Mesenchymal stem cell (in vitro differentiated cells and primary cell): ENCODE measurements around the gene MBTPS1.

ENCODE experiments used
- DNase-seq: peaks from one replicate; pipeline ENCODE4 v3.0.0-alpha.2; 2013
- H2AFZ ChIP-seq: one replicate; pipeline ENCODE4 v1.6.1; 2013; ENCODE audit warnings: low read depth, mild to moderate bottlenecking, control low read depth, inconsistent platforms, low read length, moderate library complexity
- H2AK5ac ChIP-seq: 2 replicates; pipeline ENCODE4 v1.6.1; 2013; ENCODE audit warnings: low read length, moderate library complexity, mild to moderate bottlenecking, inconsistent platforms; ENCODE audit not compliant: severe bottlenecking
- H2BK120ac ChIP-seq: one replicate; pipeline ENCODE4 v1.6.1; 2013; ENCODE audit warnings: low read depth, mild to moderate bottlenecking, inconsistent platforms, low read length, moderate library complexity
- H2BK12ac ChIP-seq, 2 experiments: one replicate each; pipeline ENCODE4 v1.6.1; 2013; ENCODE audit warnings: inconsistent platforms in 2 of 2, low read length in 2 of 2, mild to moderate bottlenecking in 2 of 2, moderate library complexity in 2 of 2, control low read depth in 1 of 2
- H2BK15ac ChIP-seq: one replicate; pipeline ENCODE4 v1.6.1; 2013; ENCODE audit warnings: mild to moderate bottlenecking, low read depth, inconsistent platforms; ENCODE audit not compliant: poor library complexity, severe bottlenecking
- H2BK5ac ChIP-seq: 2 replicates; pipeline ENCODE4 v1.6.1; 2013; ENCODE audit warnings: low read depth, mild to moderate bottlenecking, low read length, control low read depth, inconsistent platforms; ENCODE audit not compliant: poor library complexity, severe bottlenecking
- H3K14ac ChIP-seq, 2 experiments: one replicate each; pipeline ENCODE4 v1.6.1; 2013; ENCODE audit warnings: inconsistent platforms in 2 of 2, low read length in 2 of 2, control low read depth in 1 of 2, mild to moderate bottlenecking in 1 of 2, moderate library complexity in 1 of 2
- H3K18ac ChIP-seq, 2 experiments: one replicate each; pipeline ENCODE4 v1.6.1; 2013; ENCODE audit warnings: inconsistent platforms in 2 of 2, low read length in 2 of 2, control low read depth in 1 of 2, low read depth in 1 of 2, mild to moderate bottlenecking in 1 of 2
- H3K23ac ChIP-seq, 2 experiments: one replicate each; pipeline ENCODE4 v1.6.1; 2013; ENCODE audit warnings: inconsistent platforms in 2 of 2, low read length in 2 of 2, mild to moderate bottlenecking in 2 of 2, moderate library complexity in 2 of 2, control low read depth in 1 of 2
- H3K27ac ChIP-seq: 2 replicates; pipeline ENCODE4 v1.5.1; 2013; ENCODE audit warnings: mild to moderate bottlenecking, moderate library complexity, low read length, control low read depth, inconsistent platforms; ENCODE audit not compliant: poor library complexity, severe bottlenecking
- H3K27me3 ChIP-seq, 2 experiments: 2 replicates each; pipeline versions ENCODE4 v1.6.1 to v1.7.0; 2013; ENCODE audit warnings: low read length in 2 of 2, mild to moderate bottlenecking in 2 of 2, moderate library complexity in 2 of 2, control low read depth in 1 of 2, inconsistent platforms in 1 of 2; ENCODE audit not compliant: control insufficient read depth in 1 of 2, insufficient read depth in 1 of 2
- H3K36me3 ChIP-seq, 2 experiments: 2 replicates each; pipeline versions ENCODE4 v1.6.1 to v1.7.0; 2013; ENCODE audit warnings: low read length in 2 of 2, control low read depth in 1 of 2, inconsistent platforms in 1 of 2, low read depth in 1 of 2, mild to moderate bottlenecking in 1 of 2; ENCODE audit not compliant: insufficient read depth in 2 of 2, control insufficient read depth in 1 of 2
- H3K4ac ChIP-seq, 2 experiments: one replicate each; pipeline ENCODE4 v1.6.1; 2013; ENCODE audit warnings: inconsistent platforms in 2 of 2, low read length in 2 of 2, mild to moderate bottlenecking in 2 of 2, moderate library complexity in 2 of 2, control low read depth in 1 of 2, low read depth in 1 of 2
- H3K4me1 ChIP-seq: 2 replicates; pipeline ENCODE4 v1.6.1; 2013; ENCODE audit warnings: low read depth, low read length, control low read depth; ENCODE audit not compliant: control insufficient read depth, insufficient read depth
- H3K4me2 ChIP-seq: 2 replicates; pipeline ENCODE4 v1.6.1; 2013; ENCODE audit warnings: low read length, mild to moderate bottlenecking, inconsistent platforms; ENCODE audit not compliant: poor library complexity, severe bottlenecking
- H3K4me3 ChIP-seq, 2 experiments: 2 replicates each; pipeline versions ENCODE4 v1.5.1 to v1.7.0; 2013; ENCODE audit warnings: low read length in 2 of 2, mild to moderate bottlenecking in 2 of 2, control low read depth in 1 of 2, low read depth in 1 of 2; ENCODE audit not compliant: insufficient read depth in 1 of 2
- H3K79me1 ChIP-seq: replicated peaks from 2 replicates; pipeline ENCODE4 v1.6.1; 2013; ENCODE audit warnings: mild to moderate bottlenecking, control low read depth, low read length, inconsistent platforms; ENCODE audit not compliant: poor library complexity, severe bottlenecking
- H3K9ac ChIP-seq: 2 replicates; pipeline ENCODE4 v1.7.0; 2013; ENCODE audit warnings: mild to moderate bottlenecking, low read length, moderate library complexity
- H3K9me3 ChIP-seq: 2 replicates; pipeline ENCODE4 v1.7.0; 2013; ENCODE audit warnings: mild to moderate bottlenecking, low read length; ENCODE audit not compliant: control insufficient read depth
- H4K8ac ChIP-seq: one replicate; pipeline ENCODE4 v1.6.1; 2013; ENCODE audit warnings: inconsistent platforms, mild to moderate bottlenecking, low read length, moderate library complexity
- H4K91ac ChIP-seq: one replicate; pipeline ENCODE4 v1.6.1; 2013; ENCODE audit warnings: mild to moderate bottlenecking, low read length, inconsistent platforms
- WGBS: methylation state at CpG from one replicate; pipeline ENCODE4 v1.1.7; 2013; ENCODE audit warnings: mixed read lengths; 5-methylcytosine and 5-hydroxymethylcytosine counted together

MBTPS1 gene

DNA sequence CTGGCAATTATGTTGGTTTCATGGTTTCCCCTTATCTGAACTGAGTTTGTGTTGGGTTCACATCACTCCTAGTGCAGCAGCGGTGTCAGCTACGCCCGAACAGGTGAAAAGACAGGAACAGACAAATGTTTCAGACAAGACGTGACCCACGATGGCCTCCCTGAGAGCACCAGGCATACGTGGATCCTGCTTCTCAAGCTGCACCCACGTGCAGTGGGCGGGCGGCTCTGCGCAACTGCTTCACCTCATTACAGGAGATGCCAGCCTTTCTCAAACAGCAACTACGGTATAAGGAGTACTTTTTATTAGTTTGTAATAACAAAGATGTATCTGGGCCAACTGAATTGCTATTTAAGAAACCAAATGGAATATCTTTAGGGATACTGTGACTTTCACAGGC lies 41.4 kb downstream of the MBTPS1 start:
- no peak overlapping the region for H3K14ac ChIP-seq
- H3K4ac ChIP-seq = no peak overlapping the region
- no peak overlapping the region for H2BK15ac ChIP-seq
- no peak overlapping the region for H2AK5ac ChIP-seq
- no peaks in the 10 kb centered on the region for H3K27me3 ChIP-seq
- no peak overlapping the region for H3K23ac ChIP-seq
- no peaks in the 10 kb centered on the region for H3K4me1 ChIP-seq
- no peak for DNase-seq
- H3K4me3 ChIP-seq = no peak overlapping the region
- H3K9ac ChIP-seq = no peak overlapping the region
- H4K8ac ChIP-seq = no peak overlapping the region
- H2AFZ ChIP-seq = no peak overlapping the region
- no peak overlapping the region for H2BK12ac ChIP-seq
- H3K27ac ChIP-seq = no peak overlapping the region
- no peak overlapping the region for H2BK5ac ChIP-seq
- no peak overlapping the region for H3K18ac ChIP-seq
- peaks cover 19% of the 10 kb centered on the region for H3K79me1 ChIP-seq
- no peaks in the 10 kb centered on the region for H3K9me3 ChIP-seq
- H4K91ac ChIP-seq = no peak overlapping the region
- WGBS = 96% methylated on average over 6 of the region's 11 CpGs
- H2BK120ac ChIP-seq = no peak overlapping the region
- H3K36me3 ChIP-seq = peaks cover 48 to 94% of the 10 kb centered on the region in 2 experiments
- H3K4me2 ChIP-seq = no peak overlapping the region

DNA sequence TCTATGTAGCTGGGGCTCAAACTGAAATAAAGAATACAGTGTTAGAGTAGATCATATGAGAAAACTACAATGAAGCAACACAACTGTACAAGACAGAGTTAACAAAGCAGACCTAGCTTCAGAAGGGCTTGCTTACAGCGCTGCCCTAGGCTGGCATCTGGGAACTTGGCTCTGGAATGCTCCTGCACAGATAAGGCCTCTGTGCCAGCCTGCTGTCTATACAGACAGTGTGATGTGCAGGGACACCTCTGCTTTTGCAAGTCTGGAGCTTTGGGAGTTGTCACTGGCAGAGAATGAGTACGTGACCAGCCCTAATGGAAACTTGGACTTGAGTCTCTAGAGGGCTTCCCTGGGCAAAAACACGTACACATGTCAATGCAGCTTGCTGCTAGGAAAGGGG lies 42.0 kb downstream of the MBTPS1 start:
- no peak for DNase-seq
- Histone ChIP-seq H3K18ac (no peak overlapping the region), H3K9me3 (no peaks in the 10 kb centered on the region), H2AFZ (no peak overlapping the region), H3K4ac (no peak overlapping the region), H2BK15ac (no peak overlapping the region), H4K91ac (no peak overlapping the region), H2BK120ac (no peak overlapping the region), H3K4me3 (no peak overlapping the region), H3K36me3 (peaks cover 47 to 94% of the 10 kb centered on the region in 2 experiments), H2AK5ac (no peak overlapping the region), H3K27me3 (no peaks in the 10 kb centered on the region), H3K4me1 (no peaks in the 10 kb centered on the region), H3K14ac (no peak overlapping the region), H3K27ac (no peak overlapping the region), H4K8ac (no peak overlapping the region), H3K9ac (no peak overlapping the region), H2BK5ac (no peak overlapping the region), H3K79me1 (peaks cover 17% of the 10 kb centered on the region), H3K23ac (no peak overlapping the region), H3K4me2 (no peak overlapping the region), H2BK12ac (no peak overlapping the region)
- WGBS = 98% methylated on average over 3 of the region's 3 CpGs

DNA sequence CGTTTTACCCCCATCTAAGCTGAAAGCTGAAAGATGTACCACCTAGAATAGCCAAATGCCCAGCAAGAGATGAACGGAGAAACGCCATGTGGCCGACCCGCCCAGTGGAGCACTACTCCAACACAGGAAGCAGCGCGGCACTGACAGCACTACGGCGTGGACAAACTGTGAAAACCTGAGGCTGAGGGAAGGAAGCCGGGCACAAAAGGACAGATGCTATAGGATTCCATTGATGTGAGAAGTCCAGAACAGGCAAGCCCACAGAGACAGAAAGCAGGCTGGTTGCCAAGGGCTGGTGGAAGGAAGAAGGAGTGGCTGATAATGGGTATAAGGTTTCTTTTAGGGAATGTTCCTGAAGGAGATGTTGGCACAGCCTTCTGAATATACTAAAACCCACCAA lies 44.7 kb downstream of the MBTPS1 start:
- peaks cover 63 to 97% of the 10 kb centered on the region in 2 experiments for H3K36me3 ChIP-seq
- no peak overlapping the region for H3K9ac ChIP-seq
- no peak overlapping the region for H3K14ac ChIP-seq
- peaks cover 11% of the 10 kb centered on the region for H3K79me1 ChIP-seq
- WGBS = 97% methylated on average over 10 of the region's 10 CpGs
- H3K18ac ChIP-seq = no peak overlapping the region
- H3K4me2 ChIP-seq = no peak overlapping the region
- H3K23ac ChIP-seq = no peak overlapping the region
- no peak overlapping the region for H2BK15ac ChIP-seq
- no peak overlapping the region for H4K8ac ChIP-seq
- H3K27ac ChIP-seq = no peak overlapping the region
- no peaks in the 10 kb centered on the region for H3K9me3 ChIP-seq
- H2AFZ ChIP-seq = no peak overlapping the region
- H3K4ac ChIP-seq = no peak overlapping the region
- H3K4me3 ChIP-seq = no peak overlapping the region
- no peak for DNase-seq
- H4K91ac ChIP-seq = no peak overlapping the region
- H2BK5ac ChIP-seq = no peak overlapping the region
- no peaks in the 10 kb centered on the region for H3K27me3 ChIP-seq
- no peak overlapping the region for H2AK5ac ChIP-seq
- no peak overlapping the region for H2BK12ac ChIP-seq
- H3K4me1 ChIP-seq = no peaks in the 10 kb centered on the region
- H2BK120ac ChIP-seq = no peak overlapping the region

DNA sequence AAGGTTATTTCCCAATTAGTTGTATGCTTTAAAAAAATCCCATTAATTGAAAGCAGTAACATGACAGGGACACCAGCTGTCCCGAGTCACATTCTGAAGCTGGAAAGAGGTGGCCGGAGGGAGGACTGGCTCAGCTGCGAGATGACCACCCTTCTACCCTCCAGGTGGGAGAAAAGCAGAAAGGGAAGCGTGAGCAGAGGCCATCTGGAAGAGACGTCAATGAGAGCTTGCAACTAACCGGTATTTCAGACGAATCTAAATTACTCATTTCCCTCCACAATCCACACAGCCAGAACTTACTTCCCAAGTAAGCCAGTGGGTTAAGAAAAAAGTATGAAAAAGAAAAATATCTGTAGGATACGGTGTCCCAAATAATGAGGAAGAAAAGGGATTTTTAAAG lies 45.6 kb downstream of the MBTPS1 start:
- Histone ChIP-seq H3K79me1 (peaks cover 10% of the 10 kb centered on the region), H3K27me3 (no peaks in the 10 kb centered on the region), H3K18ac (no peak overlapping the region), H3K36me3 (peaks cover 64 to 97% of the 10 kb centered on the region in 2 experiments), H3K14ac (no peak overlapping the region), H3K27ac (no peak overlapping the region), H3K4me2 (no peak overlapping the region), H3K9me3 (no peaks in the 10 kb centered on the region), H4K8ac (no peak overlapping the region), H4K91ac (no peak overlapping the region), H3K4me3 (no peak overlapping the region), H2BK12ac (no peak overlapping the region), H2AK5ac (no peak overlapping the region), H2BK5ac (no peak overlapping the region), H2BK15ac (no peak overlapping the region), H3K4me1 (no peaks in the 10 kb centered on the region), H3K4ac (no peak overlapping the region), H2BK120ac (no peak overlapping the region), H3K9ac (no peak overlapping the region), H3K23ac (no peak overlapping the region), H2AFZ (no peak overlapping the region)
- WGBS = 97% methylated on average over 3 of the region's 8 CpGs
- DNase-seq = no peak
